ENCODE data around the gene SLA2. TPM values are rescaled to one million over a fixed set of nuclear protein-coding genes. Genes with fewer than 3 reads are reported as not detected.
A peak's percentile ranks its signal among the peaks of the same experiment; 100 is the strongest.

Gene SLA2
- total and polyA plus RNA-seq, 2 donors from 2014 or later = 0.24 to 1.5 TPM

GRCh38 chr20:36670665-36671357 is 24.8 kb upstream of the SLA2 start:
- intact Hi-C loops (cut with DNase I) = no loop called here
- Histone ChIP-seq H3K9me3 (ENCODE audit: control insufficient read depth in 2 of 3, insufficient read depth in 1 of 3, low read length in 3 of 3) (no peaks in the 10 kb centered on the region), H3K9ac (ENCODE audit: low read length in 3 of 3) (no peak overlapping the region), H3K27ac (ENCODE audit: low read depth in 2 of 2, low read length in 2 of 2) (no peak overlapping the region), H3K4me3 (ENCODE audit: low read length in 3 of 3) (no peak overlapping the region), H3K27me3 (ENCODE audit: control insufficient read depth, insufficient read depth, low read length) (no peaks in the 10 kb centered on the region), H3K36me3 (ENCODE audit: control insufficient read depth in 2 of 3, insufficient read depth in 3 of 3, low read length in 3 of 3) (no peaks in the 10 kb centered on the region), H3K4me1 (ENCODE audit: control insufficient read depth in 2 of 3, insufficient read depth in 2 of 3, low read depth in 1 of 3, low read length in 3 of 3) (no peaks in the 10 kb centered on the region)
- DNase-seq (peak in 1 of 5 donors; percentile 30), FAIRE-seq (no peak)
- TF ChIP-seq CTCF (IDR thresholded peaks at IDR 0.05; ENCODE audit: borderline replicate concordance, extremely low read depth, insufficient read depth) = no peak

DNA sequence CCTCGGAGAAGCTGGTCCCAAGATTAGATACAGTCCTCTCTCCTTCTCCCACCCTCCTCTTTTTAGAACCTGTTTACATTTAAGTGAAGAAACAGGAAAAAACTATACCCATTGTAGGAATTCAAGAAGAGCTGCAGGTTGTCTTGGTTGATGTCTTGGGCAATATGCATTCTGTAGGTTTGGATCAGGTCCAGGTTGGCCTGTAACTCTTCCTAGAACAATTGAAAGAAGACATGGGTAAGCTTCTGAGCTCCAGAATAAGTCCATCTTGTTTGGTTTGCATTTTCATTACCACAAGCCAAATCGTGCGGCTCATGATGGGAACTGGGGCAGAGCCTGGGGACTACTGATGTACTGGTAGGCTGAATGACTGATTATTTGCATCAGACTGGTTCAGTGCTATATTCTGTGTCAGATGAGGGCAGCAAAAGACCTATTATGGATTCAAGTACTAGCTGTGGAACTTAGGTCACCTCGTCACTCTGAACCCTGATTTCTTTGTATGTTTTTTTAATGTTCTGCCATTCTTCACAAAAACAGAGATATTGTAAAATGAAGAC is 20.3 kb upstream of the SLA2 start:
- no peak for TF ChIP-seq CTCF (IDR thresholded peaks at IDR 0.05; ENCODE audit: borderline replicate concordance, extremely low read depth, insufficient read depth)
- FAIRE-seq = no peak
- peaks cover 0 to 4% (median 0%) of the 10 kb centered on the region in 3 donors for H3K36me3 ChIP-seq (ENCODE audit: control insufficient read depth in 2 of 3, insufficient read depth in 3 of 3, low read length in 3 of 3)
- no peak overlapping the region for H3K27ac ChIP-seq (ENCODE audit: low read depth in 2 of 2, low read length in 2 of 2)
- intact Hi-C loops (cut with DNase I) = no loop called here
- H3K27me3 ChIP-seq (ENCODE audit: control insufficient read depth, insufficient read depth, low read length) = no peaks in the 10 kb centered on the region
- no peak overlapping the region for H3K4me3 ChIP-seq (ENCODE audit: low read length in 3 of 3)
- DNase-seq = peak in 1 of 5 donors; percentile 19
- no peaks in the 10 kb centered on the region for H3K9me3 ChIP-seq (ENCODE audit: control insufficient read depth in 2 of 3, insufficient read depth in 1 of 3, low read length in 3 of 3)
- no peak overlapping the region for H3K9ac ChIP-seq (ENCODE audit: low read length in 3 of 3)
- H3K4me1 ChIP-seq (ENCODE audit: control insufficient read depth in 2 of 3, insufficient read depth in 2 of 3, low read depth in 1 of 3, low read length in 3 of 3) = no peaks in the 10 kb centered on the region

DNA sequence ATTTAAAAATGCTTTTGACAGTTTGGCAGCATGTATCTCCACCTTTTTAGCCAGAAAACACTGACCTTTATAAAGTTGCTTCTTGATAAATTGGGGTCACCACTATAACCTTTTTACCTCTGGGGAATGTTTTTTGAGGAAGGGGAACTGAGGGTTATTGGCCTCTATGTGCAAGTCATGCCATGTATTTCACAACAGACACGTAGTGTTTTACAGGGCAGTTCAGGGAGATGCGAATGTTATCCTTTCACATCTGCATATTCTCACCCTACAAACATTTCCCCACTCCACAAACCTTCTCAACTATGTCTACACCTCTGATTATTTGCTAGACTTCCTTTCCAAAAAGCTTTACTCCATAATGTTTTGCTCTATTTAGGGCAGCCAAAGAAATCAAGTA is 17.0 kb upstream of the SLA2 start:
- Histone ChIP-seq H3K4me1 (ENCODE audit: control insufficient read depth in 2 of 3, insufficient read depth in 2 of 3, low read depth in 1 of 3, low read length in 3 of 3) (no peaks in the 10 kb centered on the region), H3K27ac (ENCODE audit: low read depth in 2 of 2, low read length in 2 of 2) (no peak overlapping the region), H3K9ac (ENCODE audit: low read length in 3 of 3) (no peak overlapping the region), H3K27me3 (ENCODE audit: control insufficient read depth, insufficient read depth, low read length) (no peaks in the 10 kb centered on the region), H3K4me3 (ENCODE audit: low read length in 3 of 3) (no peak overlapping the region), H3K36me3 (ENCODE audit: control insufficient read depth in 2 of 3, insufficient read depth in 3 of 3, low read length in 3 of 3) (peaks cover 0 to 7% (median 0%) of the 10 kb centered on the region in 3 donors), H3K9me3 (ENCODE audit: control insufficient read depth in 2 of 3, insufficient read depth in 1 of 3, low read length in 3 of 3) (no peaks in the 10 kb centered on the region)
- intact Hi-C loops (cut with DNase I) = no loop called here
- no peak for DNase-seq
- no peak for TF ChIP-seq CTCF (IDR thresholded peaks at IDR 0.05; ENCODE audit: borderline replicate concordance, extremely low read depth, insufficient read depth)
- no peak for FAIRE-seq
